ENCODE measurements around the gene FAM209B.
"Not testable (repeated sequence)": the region's sequence is repeated elsewhere in the genome, so short reads cannot be mapped to it uniquely, and the experiment has no call there.

The FAM209B gene

GRCh38 chr20:56551571-56551970 is 18.5 kb downstream of the FAM209B start:
- Histone ChIP-seq H3K27me3 (replicated peaks; ENCODE audit: control insufficient read depth, insufficient read depth, low read length) (no peaks in the 10 kb centered on the region; the same call in 1 of the 2 replicates), H3K4me3 (replicated peaks; ENCODE audit: low read depth, low read length) (no peak overlapping the region), H3K36me3 (ENCODE audit: control insufficient read depth, insufficient read depth, low read length) (no peaks in the 10 kb centered on the region)
- no peak for TF ChIP-seq CTCF (IDR thresholded peaks at IDR 0.05; ENCODE audit: insufficient read depth, low read length, poor library complexity, severe bottlenecking)
- DNase-seq (ENCODE audit: extremely low read depth, insufficient read length), result no peak

GRCh38 chr20:56552911-56553629 is 20.0 kb downstream of the FAM209B start:
- Histone ChIP-seq H3K27me3 (replicated peaks; ENCODE audit: control insufficient read depth, insufficient read depth, low read length) (no peaks in the 10 kb centered on the region; the same call in 1 of the 2 replicates), H3K4me3 (replicated peaks; ENCODE audit: low read depth, low read length) (no peak overlapping the region), H3K36me3 (ENCODE audit: control insufficient read depth, insufficient read depth, low read length) (no peaks in the 10 kb centered on the region)
- TF ChIP-seq CTCF (IDR thresholded peaks at IDR 0.05; ENCODE audit: insufficient read depth, low read length, poor library complexity, severe bottlenecking), result no peak
- no peak for DNase-seq (ENCODE audit: extremely low read depth, insufficient read length)

- Histone ChIP-seq H3K36me3 (ENCODE audit: control insufficient read depth, insufficient read depth, low read length) (no peaks in the 10 kb centered on the region), H3K27me3 (replicated peaks; ENCODE audit: control insufficient read depth, insufficient read depth, low read length) (no peaks in the 10 kb centered on the region; the same call in 1 of the 2 replicates), H3K4me3 (replicated peaks; ENCODE audit: low read depth, low read length) (no peak overlapping the region)
- peak; percentile 49 for DNase-seq (ENCODE audit: extremely low read depth, insufficient read length)
- no peak for TF ChIP-seq CTCF (IDR thresholded peaks at IDR 0.05; ENCODE audit: insufficient read depth, low read length, poor library complexity, severe bottlenecking)
Measured at GRCh38 chr20:56554869-56555268, 21.8 kb downstream of the FAM209B start.

- no peak for TF ChIP-seq CTCF (IDR thresholded peaks at IDR 0.05; ENCODE audit: insufficient read depth, low read length, poor library complexity, severe bottlenecking)
- no peak for DNase-seq (ENCODE audit: extremely low read depth, insufficient read length)
- Histone ChIP-seq H3K36me3 (ENCODE audit: control insufficient read depth, insufficient read depth, low read length) (no peaks in the 10 kb centered on the region), H3K4me3 (replicated peaks; ENCODE audit: low read depth, low read length) (no peak overlapping the region), H3K27me3 (replicated peaks; ENCODE audit: control insufficient read depth, insufficient read depth, low read length) (no peaks in the 10 kb centered on the region)
Measured at GRCh38 chr20:56558968-56559367, 25.9 kb downstream of the FAM209B start.

GRCh38 chr20:56564526-56564925 is 31.5 kb downstream of the FAM209B start:
- H3K36me3 ChIP-seq (ENCODE audit: control insufficient read depth, insufficient read depth, low read length); H3K4me3 ChIP-seq (replicated peaks; ENCODE audit: low read depth, low read length); DNase-seq (ENCODE audit: extremely low read depth, insufficient read length); H3K27me3 ChIP-seq (replicated peaks; ENCODE audit: control insufficient read depth, insufficient read depth, low read length): not testable (repeated sequence)

- TF ChIP-seq CTCF (IDR thresholded peaks at IDR 0.05; ENCODE audit: insufficient read depth, low read length, poor library complexity, severe bottlenecking), result no peak
- Histone ChIP-seq H3K27me3 (replicated peaks; ENCODE audit: control insufficient read depth, insufficient read depth, low read length) (no peaks in the 10 kb centered on the region), H3K4me3 (replicated peaks; ENCODE audit: low read depth, low read length) (no peak overlapping the region), H3K36me3 (ENCODE audit: control insufficient read depth, insufficient read depth, low read length) (no peaks in the 10 kb centered on the region)
- DNase-seq (ENCODE audit: extremely low read depth, insufficient read length), result no peak
Measured at GRCh38 chr20:56565511-56565910, 32.5 kb downstream of the FAM209B start.

Measured in GM06990 (cell line).